Endothelial cell (in vitro differentiated cells): ENCODE data around the gene LDB3. TPM values are rescaled to one million over a fixed set of nuclear protein-coding genes. Genes with fewer than 3 reads are reported as not detected.

Source experiments
- DNase-seq: peaks from one replicate; pipeline ENCODE4 v3.0.0; 2021; ENCODE audit warnings: low spot score
- H3K27ac Mint-ChIP-seq: one replicate; pipeline ENCODE4 v1.8.0; 2021; ENCODE audit warnings: mixed read lengths, inconsistent platforms; ENCODE audit not compliant: unreplicated experiment
- H3K27me3 Mint-ChIP-seq: one replicate; pipeline ENCODE4 v1.8.0; 2021; ENCODE audit warnings: mild to moderate bottlenecking, moderate library complexity, mixed read lengths, inconsistent platforms; ENCODE audit not compliant: unreplicated experiment
- H3K36me3 Mint-ChIP-seq: one replicate; pipeline ENCODE4 v1.8.0; 2021; ENCODE audit warnings: mild to moderate bottlenecking, low read depth, mixed read lengths, inconsistent platforms; ENCODE audit not compliant: unreplicated experiment
- H3K4me1 Mint-ChIP-seq: one replicate; pipeline ENCODE4 v1.8.0; 2021; ENCODE audit warnings: mild to moderate bottlenecking, mixed read lengths, inconsistent platforms; ENCODE audit not compliant: unreplicated experiment
- H3K4me3 Mint-ChIP-seq: one replicate; pipeline ENCODE4 v1.8.0; 2021; ENCODE audit warnings: mild to moderate bottlenecking, mixed read lengths, inconsistent platforms; ENCODE audit not compliant: unreplicated experiment
- H3K9me3 Mint-ChIP-seq: one replicate; pipeline ENCODE4 v1.8.0; 2021; ENCODE audit warnings: mixed read lengths, inconsistent platforms; ENCODE audit not compliant: unreplicated experiment
- CTCF ChIP-seq: fragments of 200-600 bp; sonication (generic); IDR thresholded peaks from one replicate; pipeline ENCODE4 v1.5.0; 2021; ENCODE audit warnings: antibody characterized with exemption; ENCODE audit not compliant: unreplicated experiment
- total RNA-seq: library from RNA; stranded (reverse); fragmentation: NEBNext Ultra II Directional; extraction: Animal tissue kit (Norgen Biotek cat#: 25700); gene quantifications from one replicate; pipeline ENCODE4 v1.2.1, GENCODE V29; 2021; ENCODE audit not compliant: unreplicated experiment

The LDB3 gene
- total RNA-seq, 1 donor from 2014 or later: 0.36 TPM

GRCh38 chr10:86773498-86773897, 105.2 kb downstream of the LDB3 start:
- Mint-ChIP-seq H3K4me1 (peaks cover 14% of the 10 kb centered on the region), H3K36me3 (no peaks in the 10 kb centered on the region), H3K9me3 (no peaks in the 10 kb centered on the region), H3K4me3 (no peak overlapping the region), H3K27me3 (peaks cover 4% of the 10 kb centered on the region), H3K27ac (no peak overlapping the region)
- DNase-seq: no peak
- TF ChIP-seq CTCF: no peak

GRCh38 chr10:86775056-86775869, 107.0 kb downstream of the LDB3 start:
- peaks cover 14% of the 10 kb centered on the region for H3K4me1 Mint-ChIP-seq

DNA sequence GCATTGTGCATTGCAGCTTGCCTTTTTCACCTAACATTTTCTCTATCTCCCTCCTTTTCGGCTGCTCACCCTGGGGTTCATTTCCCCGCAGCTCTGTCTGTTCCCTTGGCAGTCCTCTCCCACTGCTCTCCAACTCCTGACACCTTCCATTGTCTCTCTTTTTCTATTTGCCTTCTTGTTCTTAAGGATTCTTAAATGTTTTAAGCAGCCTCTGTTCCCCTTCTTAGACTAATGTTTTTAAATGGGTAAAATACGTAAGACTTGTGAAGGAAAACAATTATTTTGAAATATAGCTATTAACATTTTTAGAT, 107.5 kb downstream of the LDB3 start:
- DNase-seq: no peak
- TF ChIP-seq CTCF: no peak
- Mint-ChIP-seq H3K4me1 (peaks cover 14% of the 10 kb centered on the region), H3K27ac (peak overlapping the region; percentile 62), H3K27me3 (peaks cover 2% of the 10 kb centered on the region), H3K4me3 (no peak overlapping the region), H3K9me3 (no peaks in the 10 kb centered on the region), H3K36me3 (no peaks in the 10 kb centered on the region)

More at GRCh38 chr10:86775056-86775869, 107.0 kb downstream of the LDB3 start:
- peak overlapping the region; percentile 62 for H3K27ac Mint-ChIP-seq
- no peaks in the 10 kb centered on the region for H3K9me3 Mint-ChIP-seq
- TF ChIP-seq CTCF: no peak
- no peaks in the 10 kb centered on the region for H3K36me3 Mint-ChIP-seq
- H3K4me3 Mint-ChIP-seq: no peak overlapping the region
- no peak for DNase-seq
- H3K27me3 Mint-ChIP-seq: peaks cover 3% of the 10 kb centered on the region

DNA sequence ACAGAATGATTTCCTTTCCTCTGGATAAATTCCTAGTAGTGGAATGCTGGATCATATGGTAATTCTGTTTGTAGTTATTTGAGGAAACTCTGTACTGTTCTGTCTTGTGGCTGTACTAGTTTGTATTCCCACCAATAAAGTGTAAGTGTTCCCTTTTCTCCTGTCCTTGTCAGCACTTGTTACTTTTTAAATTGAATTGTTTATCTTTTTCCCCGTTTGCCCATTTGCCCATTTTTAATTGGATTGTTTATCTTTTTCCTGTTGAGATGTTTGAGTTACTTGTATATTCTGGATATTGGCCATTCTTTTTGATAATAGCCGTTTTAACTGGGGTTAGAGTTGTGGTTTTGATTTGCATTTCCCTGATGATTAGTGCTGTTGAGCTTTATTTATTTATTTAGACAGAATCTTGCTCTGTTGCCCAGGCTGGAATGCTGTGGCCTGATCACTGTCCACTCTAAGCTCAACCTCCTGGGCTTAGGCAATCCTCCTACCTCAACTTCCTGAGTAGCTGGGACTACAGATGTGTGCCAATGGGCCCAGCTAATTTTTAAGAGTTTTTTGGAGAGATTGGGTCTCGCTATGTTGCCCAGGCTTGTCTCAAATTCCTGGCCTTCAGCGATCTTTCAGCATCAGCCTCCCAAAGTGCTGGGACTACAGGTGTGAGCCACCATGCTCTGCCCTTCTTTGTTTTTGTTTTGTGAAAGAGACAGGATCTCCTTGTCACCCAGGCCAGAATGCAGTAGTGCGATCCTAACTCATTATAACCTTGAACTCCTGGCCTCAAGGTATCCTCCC, 111.1 kb downstream of the LDB3 start:
- peaks cover 18% of the 10 kb centered on the region for H3K4me1 Mint-ChIP-seq
- no peaks in the 10 kb centered on the region for H3K9me3 Mint-ChIP-seq
- peaks cover 2% of the 10 kb centered on the region for H3K27me3 Mint-ChIP-seq
- H3K36me3 Mint-ChIP-seq: peaks cover 4% of the 10 kb centered on the region
- no peak overlapping the region for H3K27ac Mint-ChIP-seq
- TF ChIP-seq CTCF: no peak
- DNase-seq: no peak
- H3K4me3 Mint-ChIP-seq: no peak overlapping the region
